ENCODE data around the gene IER3.

IER3 gene

DNA sequence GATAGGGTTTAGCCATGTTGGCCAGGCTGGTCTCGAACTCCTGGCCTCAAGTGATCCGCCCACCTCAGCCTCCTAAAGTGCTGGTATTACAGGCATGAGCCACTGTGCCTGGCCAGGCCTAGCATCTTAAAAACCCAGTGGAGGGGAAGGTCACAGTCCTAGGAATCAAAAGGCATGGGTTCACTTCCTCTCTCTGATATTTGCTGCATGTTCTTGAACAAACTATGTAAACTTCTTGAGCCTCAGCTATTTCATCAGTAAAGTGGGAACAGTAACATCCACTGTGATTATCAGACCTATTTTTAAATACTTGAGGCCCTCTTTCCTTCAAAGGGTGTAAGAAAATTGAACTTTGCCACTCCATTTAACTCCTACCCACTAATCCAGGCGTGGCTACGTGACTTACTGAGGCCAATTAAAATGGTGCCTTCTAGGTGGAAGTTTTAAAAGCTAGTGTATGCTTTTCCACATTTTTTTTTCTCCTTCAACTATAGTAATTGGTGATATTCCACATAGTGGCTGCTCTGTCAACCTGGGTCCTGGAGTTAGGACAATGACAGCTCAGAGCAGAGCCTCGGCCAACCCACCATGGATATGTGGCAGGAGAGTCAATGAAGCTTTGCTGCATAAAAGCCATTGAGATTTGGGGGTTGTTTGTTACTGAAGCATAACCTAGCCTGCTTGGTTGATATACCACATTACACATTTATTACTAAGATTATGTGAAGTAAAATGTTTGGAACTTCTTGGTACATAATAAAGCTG is 32.2 kb upstream of the IER3 start:
- TF ChIP-seq KLF7 (tag by site-specific recombination; IDR thresholded peaks at IDR 0.05; ENCODE audit: borderline replicate concordance) (no peak), OVOL3 (tag by site-specific recombination; IDR thresholded peaks at IDR 0.05) (no peak)
- ChIA-PET POLR2A (interaction anchor here (0.6 to 3.1 kb wide), 3 partner anchors 15 to 33 kb away, joined by 3 to 8 read pairs (median 3); partner anchors contain the start of gene IER3), CTCF (interaction anchor here (0.7 to 1.4 kb wide), 5 partner anchors 9 to 109 kb away, joined by 3 to 10 read pairs (median 3); no protein-coding TSS in a partner anchor)
- H3K4me1 ChIP-seq (ENCODE audit: control insufficient read depth, insufficient read depth, low read length) = peaks cover 3% of the 10 kb centered on the region; the same call in 1 of the 2 replicates
- no peak overlapping the region for H3K4me3 ChIP-seq (ENCODE audit: low read depth, low read length)
- H3K27ac ChIP-seq (ENCODE audit: extremely low read depth, low read depth, low read length) = no peak overlapping the region
- H3K9me3 ChIP-seq (ENCODE audit: control insufficient read depth, insufficient read depth, low read depth, low read length) = no peaks in the 10 kb centered on the region; the same call in 1 of the 2 replicates
- no peaks in the 10 kb centered on the region for H3K36me3 ChIP-seq (ENCODE audit: control insufficient read depth in 2 of 2, insufficient read depth in 1 of 2, low read length in 2 of 2)

DNA sequence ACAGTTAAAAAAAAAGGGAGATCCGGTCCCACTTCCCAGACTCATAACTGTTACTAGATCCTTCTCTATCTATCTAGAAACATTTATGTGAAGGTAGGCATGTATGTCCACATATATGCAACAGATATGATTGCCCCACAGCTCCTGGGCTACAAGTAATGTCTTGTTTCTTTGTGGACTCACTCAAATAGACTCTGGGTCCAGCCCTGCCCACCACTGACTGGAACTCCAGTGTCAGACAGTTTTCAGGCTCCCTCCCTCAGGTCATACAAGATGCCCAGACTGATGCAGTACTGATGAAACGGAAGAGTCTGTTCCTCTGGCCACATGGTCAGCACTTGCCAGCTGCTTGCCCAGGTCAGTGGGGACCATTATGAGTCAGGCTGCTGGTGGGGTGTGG is 30.8 kb upstream of the IER3 start:
- POLR2A ChIA-PET = interaction anchor here (0.7 to 3.1 kb wide), 2 partner anchors 31 to 48 kb away, joined by 8 to 11 read pairs; partner anchors contain the start of gene IER3
- H3K4me1 ChIP-seq (ENCODE audit: control insufficient read depth, insufficient read depth, low read length) = no peaks in the 10 kb centered on the region; the same call in 1 of the 2 replicates
- H3K4me3 ChIP-seq (ENCODE audit: low read depth, low read length) = no peak overlapping the region
- no peak overlapping the region for H3K27ac ChIP-seq (ENCODE audit: extremely low read depth, low read depth, low read length)
- CTCF ChIA-PET = interaction anchor here (0.6 to 1.5 kb wide), 2 partner anchors 44 to 45 kb away, joined by 3 to 6 read pairs; no protein-coding TSS in a partner anchor
- no peaks in the 10 kb centered on the region for H3K9me3 ChIP-seq (ENCODE audit: control insufficient read depth, insufficient read depth, low read depth, low read length)
- no peaks in the 10 kb centered on the region for H3K36me3 ChIP-seq (ENCODE audit: control insufficient read depth in 2 of 2, insufficient read depth in 1 of 2, low read length in 2 of 2)
- TF ChIP-seq ZNF354C (tag by site-specific recombination; IDR thresholded peaks at IDR 0.05; ENCODE audit: borderline replicate concordance, low read depth) = no peak
- 0 out of 2 replicates have a peak, but pooled peaks have one; percentile 22 for TF ChIP-seq ZBTB17 (tag by site-specific recombination; IDR thresholded peaks at IDR 0.05)

DNA sequence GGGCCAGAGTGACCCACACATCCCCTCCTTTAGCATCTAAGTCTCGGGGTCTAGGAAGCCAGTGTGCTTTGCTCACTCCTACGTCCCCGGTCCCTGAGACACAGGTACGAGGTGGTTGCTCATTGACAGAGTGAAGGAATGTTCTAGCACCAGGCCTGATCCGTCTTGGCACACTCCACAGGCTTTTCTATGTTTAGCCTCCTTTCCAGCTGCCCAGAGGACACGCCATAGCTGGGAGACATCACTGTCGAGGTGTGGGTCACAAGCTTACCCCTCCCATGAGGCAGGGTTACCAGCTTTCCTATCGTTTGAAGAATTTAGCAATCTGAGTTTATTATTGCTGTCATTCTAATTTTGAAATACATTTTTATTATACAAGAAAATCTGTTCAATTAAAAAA is 30.4 kb upstream of the IER3 start:
- Histone ChIP-seq H3K4me1 (ENCODE audit: control insufficient read depth, insufficient read depth, low read length) (peaks cover 3% of the 10 kb centered on the region), H3K36me3 (ENCODE audit: control insufficient read depth in 2 of 2, insufficient read depth in 1 of 2, low read length in 2 of 2) (no peaks in the 10 kb centered on the region), H3K4me3 (ENCODE audit: low read depth, low read length) (no peak overlapping the region), H3K9me3 (ENCODE audit: control insufficient read depth, insufficient read depth, low read depth, low read length) (no peaks in the 10 kb centered on the region), H3K27ac (ENCODE audit: extremely low read depth, low read depth, low read length) (no peak overlapping the region)
- no peak for TF ChIP-seq ZFHX2 (tag by site-specific recombination; conservative IDR thresholded peaks at IDR 0.05)
- TF ChIP-seq ZNF747 (tag by site-specific recombination; IDR thresholded peaks at IDR 0.05) = no peak
- TF ChIP-seq, protein P1, sequence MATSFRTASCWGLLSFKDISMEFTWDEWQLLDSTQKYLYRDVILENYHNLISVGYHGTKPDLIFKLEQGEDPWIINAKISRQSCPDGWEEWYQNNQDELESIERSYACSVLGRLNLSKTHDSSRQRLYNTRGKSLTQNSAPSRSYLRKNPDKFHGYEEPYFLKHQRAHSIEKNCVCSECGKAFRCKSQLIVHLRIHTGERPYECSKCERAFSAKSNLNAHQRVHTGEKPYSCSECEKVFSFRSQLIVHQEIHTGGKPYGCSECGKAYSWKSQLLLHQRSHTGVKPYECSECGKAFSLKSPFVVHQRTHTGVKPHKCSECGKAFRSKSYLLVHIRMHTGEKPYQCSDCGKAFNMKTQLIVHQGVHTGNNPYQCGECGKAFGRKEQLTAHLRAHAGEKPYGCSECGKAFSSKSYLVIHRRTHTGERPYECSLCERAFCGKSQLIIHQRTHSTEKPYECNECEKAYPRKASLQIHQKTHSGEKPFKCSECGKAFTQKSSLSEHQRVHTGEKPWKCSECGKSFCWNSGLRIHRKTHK (tag by site-specific recombination; IDR thresholded peaks at IDR 0.05) = no peak
- TF ChIP-seq HOXD13 (CRISPR knock-in tag; IDR thresholded peaks at IDR 0.05; ENCODE audit: borderline replicate concordance) = no peak
- no peak for TF ChIP-seq OVOL3 (tag by site-specific recombination; IDR thresholded peaks at IDR 0.05)
- TF ChIP-seq ZNF513 (tag by site-specific recombination; IDR thresholded peaks at IDR 0.05) = no peak
- TF ChIP-seq ZNF37A (tag by site-specific recombination; IDR thresholded peaks at IDR 0.05) = no peak
- TF ChIP-seq ZNF121 (tag by site-specific recombination; IDR thresholded peaks at IDR 0.05) = no peak
- TF ChIP-seq MZF1 (tag by site-specific recombination; IDR thresholded peaks at IDR 0.05; ENCODE audit: borderline replicate concordance) = no peak
- CTCF ChIA-PET = interaction anchor here (0.6 to 1.8 kb wide), 3 partner anchors 44 to 48 kb away, joined by 3 to 8 read pairs (median 6); no protein-coding TSS in a partner anchor
- POLR2A ChIA-PET = no interaction called here

DNA sequence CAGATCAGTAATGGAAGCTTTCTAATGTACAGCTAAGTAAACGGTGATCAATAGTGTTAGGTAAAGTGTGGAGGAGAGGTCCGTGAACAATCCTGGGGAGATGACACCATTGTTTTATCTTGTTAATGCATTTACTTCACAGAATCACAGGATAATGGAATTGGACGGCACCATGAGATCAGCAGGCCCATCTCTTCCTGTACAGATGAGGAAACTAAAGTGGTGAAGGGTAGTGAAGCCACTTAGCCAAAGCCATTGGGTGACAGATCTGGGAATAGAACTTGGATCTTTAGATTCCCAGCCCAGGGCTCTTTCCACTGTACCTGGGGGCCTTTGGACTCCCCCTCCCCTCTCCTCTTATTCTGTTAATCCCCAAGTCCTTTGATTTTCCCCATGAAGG is 26.2 kb upstream of the IER3 start:
- POLR2A ChIA-PET = interaction anchor here (2.3 to 7.9 kb wide), 4 partner anchors 11 to 40 kb away, joined by 11 to 64 read pairs (median 41); partner anchors contain the start of gene IER3
- no peaks in the 10 kb centered on the region for H3K9me3 ChIP-seq (ENCODE audit: control insufficient read depth, insufficient read depth, low read depth, low read length)
- no peaks in the 10 kb centered on the region for H3K36me3 ChIP-seq (ENCODE audit: control insufficient read depth in 2 of 2, insufficient read depth in 1 of 2, low read length in 2 of 2)
- no peak overlapping the region for H3K27ac ChIP-seq (ENCODE audit: extremely low read depth, low read depth, low read length)
- H3K4me3 ChIP-seq (ENCODE audit: low read depth, low read length) = no peak overlapping the region
- peak; percentile 33 for TF ChIP-seq ZNF510 (tag by site-specific recombination; IDR thresholded peaks at IDR 0.05; ENCODE audit: insufficient replicate concordance)
- TF ChIP-seq, protein P2, sequence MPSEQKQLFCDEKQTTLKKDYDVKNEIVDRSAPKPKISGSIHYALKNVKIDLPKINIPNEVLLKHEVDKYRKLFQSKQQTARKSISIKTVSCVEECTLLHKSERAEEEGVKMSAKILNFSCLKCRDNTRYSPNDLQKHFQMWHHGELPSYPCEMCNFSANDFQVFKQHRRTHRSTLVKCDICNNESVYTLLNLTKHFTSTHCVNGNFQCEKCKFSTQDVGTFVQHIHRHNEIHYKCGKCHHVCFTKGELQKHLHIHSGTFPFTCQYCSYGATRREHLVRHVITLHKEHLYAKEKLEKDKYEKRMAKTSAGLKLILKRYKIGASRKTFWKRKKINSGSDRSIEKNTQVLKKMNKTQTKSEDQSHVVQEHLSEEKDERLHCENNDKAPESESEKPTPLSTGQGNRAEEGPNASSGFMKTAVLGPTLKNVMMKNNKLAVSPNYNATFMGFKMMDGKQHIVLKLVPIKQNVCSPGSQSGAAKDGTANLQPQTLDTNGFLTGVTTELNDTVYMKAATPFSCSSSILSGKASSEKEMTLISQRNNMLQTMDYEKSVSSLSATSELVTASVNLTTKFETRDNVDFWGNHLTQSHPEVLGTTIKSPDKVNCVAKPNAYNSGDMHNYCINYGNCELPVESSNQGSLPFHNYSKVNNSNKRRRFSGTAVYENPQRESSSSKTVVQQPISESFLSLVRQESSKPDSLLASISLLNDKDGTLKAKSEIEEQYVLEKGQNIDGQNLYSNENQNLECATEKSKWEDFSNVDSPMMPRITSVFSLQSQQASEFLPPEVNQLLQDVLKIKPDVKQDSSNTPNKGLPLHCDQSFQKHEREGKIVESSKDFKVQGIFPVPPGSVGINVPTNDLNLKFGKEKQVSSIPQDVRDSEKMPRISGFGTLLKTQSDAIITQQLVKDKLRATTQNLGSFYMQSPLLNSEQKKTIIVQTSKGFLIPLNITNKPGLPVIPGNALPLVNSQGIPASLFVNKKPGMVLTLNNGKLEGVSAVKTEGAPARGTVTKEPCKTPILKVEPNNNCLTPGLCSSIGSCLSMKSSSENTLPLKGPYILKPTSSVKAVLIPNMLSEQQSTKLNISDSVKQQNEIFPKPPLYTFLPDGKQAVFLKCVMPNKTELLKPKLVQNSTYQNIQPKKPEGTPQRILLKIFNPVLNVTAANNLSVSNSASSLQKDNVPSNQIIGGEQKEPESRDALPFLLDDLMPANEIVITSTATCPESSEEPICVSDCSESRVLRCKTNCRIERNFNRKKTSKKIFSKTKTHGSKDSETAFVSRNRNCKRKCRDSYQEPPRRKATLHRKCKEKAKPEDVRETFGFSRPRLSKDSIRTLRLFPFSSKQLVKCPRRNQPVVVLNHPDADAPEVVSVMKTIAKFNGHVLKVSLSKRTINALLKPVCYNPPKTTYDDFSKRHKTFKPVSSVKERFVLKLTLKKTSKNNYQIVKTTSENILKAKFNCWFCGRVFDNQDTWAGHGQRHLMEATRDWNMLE (tag by site-specific recombination; conservative IDR thresholded peaks at IDR 0.05; ENCODE audit: low read depth) = no peak
- peaks cover 17% of the 10 kb centered on the region for H3K4me1 ChIP-seq (ENCODE audit: control insufficient read depth, insufficient read depth, low read length)
- CTCF ChIA-PET = interaction anchor here (0.6 to 1.5 kb wide), 6 partner anchors 11 to 669 kb away, joined by 3 to 8 read pairs (median 3); no protein-coding TSS in a partner anchor
